ENCODE measurements around the gene CFAP74.
"Not testable (repeated sequence)": the region's sequence is repeated elsewhere in the genome, so short reads cannot be mapped to it uniquely, and the experiment has no call there.

The CFAP74 gene

GRCh38 chr1:1986451-1987141 is 17.0 kb downstream of the CFAP74 start:
- FAIRE-seq = no peak

- FAIRE-seq = no peak
Measured at GRCh38 chr1:1985375-1986050, 18.1 kb downstream of the CFAP74 start.

GRCh38 chr1:1984560-1985070 is 19.0 kb downstream of the CFAP74 start:
- no peak for FAIRE-seq

- FAIRE-seq = no peak
Measured at GRCh38 chr1:1982379-1983232, 21.0 kb downstream of the CFAP74 start.

GRCh38 chr1:1981631-1982327 is 21.8 kb downstream of the CFAP74 start:
- not testable (repeated sequence) for FAIRE-seq

GRCh38 chr1:1981142-1981500 is 22.5 kb downstream of the CFAP74 start:
- FAIRE-seq = no peak

- no peak for FAIRE-seq
Measured at GRCh38 chr1:1980467-1981141, 23.0 kb downstream of the CFAP74 start.

GRCh38 chr1:1979482-1980165 is 24.0 kb downstream of the CFAP74 start:
- no peak for FAIRE-seq

- not testable (repeated sequence) for FAIRE-seq
Measured at GRCh38 chr1:1978690-1979481, 24.7 kb downstream of the CFAP74 start.

- no peak for FAIRE-seq
Measured at GRCh38 chr1:1978108-1978507, 25.5 kb downstream of the CFAP74 start.

GRCh38 chr1:1976031-1976430 is 27.6 kb downstream of the CFAP74 start:
- FAIRE-seq = no peak

- no peak for FAIRE-seq
Measured at GRCh38 chr1:1975535-1975934, 28.1 kb downstream of the CFAP74 start.

- FAIRE-seq = no peak
Measured at GRCh38 chr1:1974834-1975233, 28.8 kb downstream of the CFAP74 start.

GRCh38 chr1:1973716-1974642 is 29.6 kb downstream of the CFAP74 start:
- no peak for FAIRE-seq

- no peak for FAIRE-seq
Measured at GRCh38 chr1:1972976-1973715, 30.4 kb downstream of the CFAP74 start.

GRCh38 chr1:1971688-1972087 is 31.9 kb downstream of the CFAP74 start:
- FAIRE-seq = no peak

GRCh38 chr1:1971017-1971416 is 32.6 kb downstream of the CFAP74 start:
- no peak for FAIRE-seq

GRCh38 chr1:1969953-1970716 is 33.5 kb downstream of the CFAP74 start:
- FAIRE-seq = no peak
